T-cell (primary cell): ENCODE data around the gene PCDH1. TPM values are rescaled to one million over a fixed set of nuclear protein-coding genes. Genes with fewer than 3 reads are reported as not detected.

Source experiments
- ATAC-seq, 4 experiments: fragments of 200-7000 bp in 3 of 4; fragments of 150-1000 bp in 1 of 4; cut with Tn5 transposase; replicated peaks in 1 of 4; 1 replicate in 3 of 4; 2 replicates in 1 of 4; pipeline ENCODE4 v1.10.0; 2021; ENCODE audit warnings: moderate library complexity in 3 of 4, mild to moderate bottlenecking in 2 of 4, moderate number of reproducible peaks in 1 of 4
- CTCF ChIA-PET, 2 donors: fragments of 300-600 bp; sonication (Branson Sonifier 250); formaldehyde crosslinking; loops; one replicate each; lab custom pipeline; 2022; ENCODE audit warnings: antibody characterized with exemption in 2 of 2; lab: Charles Lee
- POLR2A ChIA-PET, 2 donors: fragments of 300-600 bp; sonication (Branson Sonifier 250); formaldehyde crosslinking; loops; one replicate each; lab custom pipeline; 2022; ENCODE audit warnings: antibody characterized with exemption in 2 of 2; lab: Charles Lee
- DNase-seq, 35 experiments: peaks; one replicate each; pipeline versions ENCODE4 v3.0.0 to v3.0.0-alpha.2; 2013 to 2023
- H3K27ac ChIP-seq: one replicate; pipeline ENCODE4 v1.5.1; 2013; ENCODE audit warnings: low read length
- H3K27me3 ChIP-seq, 2 experiments: replicated peaks in 1 of 2; 1 replicate in 1 of 2; 2 replicates in 1 of 2; pipeline versions ENCODE4 v1.6.1 to v1.7.0; 2013; ENCODE audit warnings: low read length in 1 of 2, mixed read lengths in 1 of 2; ENCODE audit not compliant: control insufficient read depth in 2 of 2, insufficient read depth in 2 of 2; ENCODE audit errors: extremely low read depth in 1 of 2
- H3K36me3 ChIP-seq, 2 donors: 1 replicate in 1 of 2; 2 replicates in 1 of 2; pipeline versions ENCODE4 v1.6.1 to v1.7.0; 2013; ENCODE audit warnings: low read length in 1 of 2; ENCODE audit not compliant: control insufficient read depth in 2 of 2, insufficient read depth in 1 of 2; ENCODE audit errors: extremely low read depth in 1 of 2
- H3K4me1 ChIP-seq, 2 experiments: 1 replicate in 1 of 2; 2 replicates in 1 of 2; pipeline versions ENCODE4 v1.6.1 to v1.7.0; 2013; ENCODE audit warnings: low read length in 2 of 2, mixed read lengths in 1 of 2; ENCODE audit not compliant: insufficient read depth in 2 of 2, control insufficient read depth in 1 of 2; ENCODE audit errors: extremely low read depth in 1 of 2
- H3K4me3 ChIP-seq, 2 donors: 1 replicate in 1 of 2; 2 replicates in 1 of 2; pipeline versions ENCODE4 v1.5.1 to v1.7.0; 2013; ENCODE audit warnings: mild to moderate bottlenecking in 2 of 2, low read length in 1 of 2, moderate library complexity in 1 of 2; ENCODE audit not compliant: control insufficient read depth in 1 of 2; ENCODE audit errors: extremely low read depth in 1 of 2
- H3K9me3 ChIP-seq: 2 replicates; pipeline ENCODE4 v1.7.0; 2013
- H3K27ac Mint-ChIP-seq, 2 donors: one replicate each; pipeline ENCODE4 v1.8.0; 2020 to 2021; ENCODE audit warnings: mild to moderate bottlenecking in 2 of 2, mixed read lengths in 2 of 2
- H3K27me3 Mint-ChIP-seq, 2 donors: one replicate each; pipeline ENCODE4 v1.8.0; 2021 to 2022; ENCODE audit warnings: mixed read lengths in 2 of 2
- H3K36me3 Mint-ChIP-seq: one replicate; pipeline ENCODE4 v1.8.0; 2021; ENCODE audit warnings: mixed read lengths
- H3K4me1 Mint-ChIP-seq, 3 donors: one replicate each; pipeline ENCODE4 v1.8.0; 2020 to 2022; ENCODE audit warnings: mixed read lengths in 3 of 3, mild to moderate bottlenecking in 1 of 3
- H3K4me3 Mint-ChIP-seq, 3 donors: one replicate each; pipeline ENCODE4 v1.8.0; 2020 to 2022; ENCODE audit warnings: mild to moderate bottlenecking in 3 of 3, mixed read lengths in 3 of 3, moderate library complexity in 3 of 3
- H3K9me3 Mint-ChIP-seq, 3 donors: one replicate each; pipeline ENCODE4 v1.8.0; 2020 to 2022; ENCODE audit warnings: mixed read lengths in 3 of 3
- WGBS: methylation state at CpG from one replicate; pipeline ENCODE4 v1.1.5; 2013; ENCODE audit warnings: missing lambda C conversion rate; ENCODE audit not compliant: insufficient coverage; 5-methylcytosine and 5-hydroxymethylcytosine counted together
- total RNA-seq, 35 experiments: library from RNA in 6 of 35; stranded (reverse) in 6 of 35; fragments of 120-200 nt in 1 of 35; gene quantifications; one replicate each; pipeline versions ENCODE4 v1.2.1 to v1.2.4 and lab custom pipeline; 2013 to 2026

Gene PCDH1
- total RNA-seq, 5 donors from 2014 or later (not counting 1 experiment from before 2014, with no cell fraction given), result 0.23 to 3.0 (median 0.82) TPM

DNA sequence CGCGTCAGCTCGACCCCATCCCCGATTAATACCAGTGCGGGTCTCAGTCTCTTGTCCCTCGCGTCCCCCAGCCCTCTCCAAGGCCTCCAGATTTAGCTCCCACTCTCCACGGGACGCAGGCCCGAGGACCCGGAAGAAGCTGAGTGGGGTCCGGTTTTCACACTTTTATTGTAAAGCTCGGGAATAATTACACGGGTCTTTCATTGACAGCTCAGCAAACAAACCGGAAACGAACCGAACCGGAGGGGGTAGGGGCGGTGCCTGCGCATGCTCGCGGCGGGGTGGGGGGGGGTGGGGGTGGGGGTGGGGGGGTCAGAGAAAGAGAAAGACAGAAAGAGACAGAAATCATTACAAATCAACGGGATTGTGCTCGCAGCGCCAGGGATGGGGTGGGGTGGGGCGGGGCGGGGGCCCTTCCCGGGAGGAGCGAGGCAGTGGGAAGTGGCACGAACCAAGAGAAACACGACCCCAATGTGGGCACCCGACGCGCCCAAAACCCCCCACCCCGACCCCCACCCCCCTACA lies 27.9 kb downstream of the PCDH1 start:
- no peaks in the 10 kb centered on the region for H3K36me3 ChIP-seq
- H3K4me3 Mint-ChIP-seq, result peak overlapping the region; percentile 82 to 88 (median 83)
- CTCF ChIA-PET, result interaction anchor here (0.6 to 1.2 kb wide), 5 partner anchors 9 to 1036 kb away, joined by 3 to 11 read pairs (median 6); partner anchors contain the start of gene PCDH1 (in 1 of the 2)
- POLR2A ChIA-PET, result interaction anchor here (0.6 to 1.0 kb wide), 2 partner anchors 78 to 111 kb away, joined by 3 to 5 read pairs; no protein-coding TSS in a partner anchor
- H3K27ac Mint-ChIP-seq, result peak overlapping the region; percentile 82 to 86
- H3K9me3 Mint-ChIP-seq, result no peaks in the 10 kb centered on the region
- H3K27ac ChIP-seq, result peak overlapping the region; percentile 83
- peaks cover 0 to 2% of the 10 kb centered on the region in 2 donors for H3K27me3 Mint-ChIP-seq
- ATAC-seq, result peak in 3 of 4 experiments; percentile 32 to 34 (median 33)
- H3K27me3 ChIP-seq, result peaks cover 0 to 16% of the 10 kb centered on the region in 2 experiments
- H3K36me3 Mint-ChIP-seq, result no peaks in the 10 kb centered on the region
- no CpG with 5 or more reads among the region's 36 CpGs for WGBS
- H3K4me1 Mint-ChIP-seq, result peaks cover 10 to 19% (median 14%) of the 10 kb centered on the region in 3 donors
- H3K4me1 ChIP-seq, result peaks cover 2 to 22% of the 10 kb centered on the region in 2 experiments
- no peaks in the 10 kb centered on the region for H3K9me3 ChIP-seq
- peak in 28 of 35 experiments; percentile 8 to 63 (median 30) for DNase-seq
- peak overlapping the region; percentile 87 to 94 for H3K4me3 ChIP-seq

DNA sequence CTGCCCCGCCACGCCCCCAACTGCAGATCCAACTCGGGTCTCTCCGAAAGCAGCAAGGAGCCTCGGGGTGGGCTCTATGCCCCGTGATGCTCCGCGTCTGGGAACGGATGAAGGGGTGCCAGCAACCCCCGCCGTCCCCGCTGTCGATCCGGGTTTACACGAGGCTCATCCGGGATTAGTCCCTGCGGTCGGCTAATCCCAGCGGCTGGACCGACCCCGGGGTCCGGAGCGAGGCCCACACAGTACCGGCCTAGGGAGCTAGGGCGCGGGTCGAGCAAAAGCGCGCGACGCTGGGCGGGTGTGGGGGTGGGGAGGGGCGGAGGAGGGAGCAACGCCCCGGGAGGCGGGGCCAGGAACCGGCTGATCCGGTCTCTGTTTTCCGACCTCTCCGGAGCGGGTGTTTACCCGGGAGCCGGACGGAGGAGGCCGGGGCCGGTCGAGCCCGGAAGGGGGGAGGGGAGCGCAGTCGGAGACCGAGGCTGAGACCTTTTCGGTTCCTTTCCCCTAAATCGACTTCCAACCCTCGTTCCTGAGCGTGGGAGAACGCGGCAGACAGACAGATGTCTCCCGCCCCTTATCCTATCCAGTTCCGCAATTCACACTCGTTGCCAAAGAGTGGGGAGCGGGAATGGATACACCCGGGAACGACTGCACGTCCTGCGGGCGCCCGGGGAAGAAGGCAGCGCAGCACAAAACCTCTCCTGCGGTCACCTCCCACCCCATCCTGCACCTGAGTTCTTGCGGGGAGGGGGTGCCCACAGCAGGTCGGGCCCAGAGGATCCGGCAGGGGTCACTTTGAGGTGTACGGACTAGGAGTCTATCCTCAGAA lies 28.6 kb downstream of the PCDH1 start:
- H3K9me3 ChIP-seq, result no peaks in the 10 kb centered on the region
- CTCF ChIA-PET, result interaction anchor here (0.6 to 1.2 kb wide), 6 partner anchors 29 to 1037 kb away, joined by 3 to 11 read pairs (median 7); partner anchors contain the start of genes DELE1 (in 1 of the 2) and PCDH1 (in 1 of the 2)
- peak overlapping the region; percentile 87 to 94 for H3K4me3 ChIP-seq
- ATAC-seq, result peak; percentile 82 to 84 (median 83)
- H3K27me3 ChIP-seq, result peaks cover 0 to 21% of the 10 kb centered on the region in 2 experiments
- H3K27me3 Mint-ChIP-seq, result peaks cover 0 to 2% of the 10 kb centered on the region in 2 donors
- peak overlapping the region; percentile 83 for H3K27ac ChIP-seq
- no peaks in the 10 kb centered on the region for H3K36me3 Mint-ChIP-seq
- peak overlapping the region; percentile 82 to 86 for H3K27ac Mint-ChIP-seq
- peak overlapping the region; percentile 82 to 88 (median 83) for H3K4me3 Mint-ChIP-seq
- H3K4me1 Mint-ChIP-seq, result peaks cover 10 to 21% (median 15%) of the 10 kb centered on the region in 3 donors
- 0% methylated on average over 49 of the region's 73 CpGs for WGBS
- no peaks in the 10 kb centered on the region for H3K36me3 ChIP-seq
- peaks cover 2 to 22% of the 10 kb centered on the region in 2 experiments for H3K4me1 ChIP-seq
- POLR2A ChIA-PET, result interaction anchor here (0.6 to 1.0 kb wide), 2 partner anchors 78 to 111 kb away, joined by 3 to 5 read pairs; no protein-coding TSS in a partner anchor
- DNase-seq, result peak in 34 of 35 experiments; percentile 24 to 80 (median 54)
- no peaks in the 10 kb centered on the region for H3K9me3 Mint-ChIP-seq

DNA sequence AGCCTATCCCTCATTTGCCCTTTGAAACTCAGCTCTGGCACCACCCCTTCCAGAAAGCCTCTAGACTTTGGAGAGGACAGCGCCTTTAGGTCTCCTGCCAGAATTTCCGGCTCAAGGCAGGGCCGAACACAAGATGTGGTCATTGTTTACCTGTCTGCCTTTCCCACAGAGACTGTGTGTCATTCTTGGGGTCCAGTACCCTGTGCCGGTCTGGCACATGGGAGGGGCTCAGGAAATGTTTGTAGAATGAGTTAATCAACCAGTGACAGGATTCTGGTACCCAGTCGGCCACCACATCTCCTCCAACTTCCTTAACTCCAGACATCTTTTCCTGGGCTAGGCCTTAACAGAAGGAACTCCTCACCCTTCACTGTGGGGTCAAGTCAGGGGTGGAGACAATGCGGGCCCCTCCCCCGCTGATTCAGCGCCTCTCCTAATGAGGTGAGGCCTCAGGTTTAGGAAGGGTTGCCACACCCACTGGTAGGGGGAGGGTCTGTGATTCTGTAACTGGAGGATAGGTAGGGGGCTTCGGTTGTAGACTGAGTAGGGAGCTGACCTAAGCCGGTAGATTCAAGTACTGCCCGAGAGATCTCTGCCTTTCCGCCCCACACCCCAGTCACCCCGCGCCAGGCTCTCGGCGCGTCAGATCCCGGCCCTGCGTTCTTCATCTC lies 29.3 kb downstream of the PCDH1 start:
- ATAC-seq, result peak in 3 of 4 experiments; percentile 22 to 42 (median 41)
- peak overlapping the region; percentile 87 to 94 for H3K4me3 ChIP-seq

GRCh38 chr5:141846031-141846430 lies 32.2 kb downstream of the PCDH1 start:
- CTCF ChIA-PET, result interaction anchor here in 1 of 2 donors (1.3 kb wide), 1 partner anchor 33 kb away, joined by 3 read pairs; no protein-coding TSS in a partner anchor
- H3K36me3 Mint-ChIP-seq, result no peaks in the 10 kb centered on the region
- no peak overlapping the region for H3K27ac ChIP-seq
- peaks cover 10 to 21% (median 15%) of the 10 kb centered on the region in 3 donors for H3K4me1 Mint-ChIP-seq
- H3K36me3 ChIP-seq, result no peaks in the 10 kb centered on the region
- H3K27ac Mint-ChIP-seq, result no peak overlapping the region
- WGBS, result 92% methylated on average over 4 of the region's 10 CpGs
- H3K4me1 ChIP-seq, result peaks cover 4 to 22% of the 10 kb centered on the region in 2 experiments
- ATAC-seq (no peak), DNase-seq (no peak)
- H3K4me3 Mint-ChIP-seq, result no peak overlapping the region
- peaks cover 0 to 46% of the 10 kb centered on the region in 2 experiments for H3K27me3 ChIP-seq
- peaks cover 3 to 20% of the 10 kb centered on the region in 2 donors for H3K27me3 Mint-ChIP-seq
- H3K9me3 Mint-ChIP-seq, result no peaks in the 10 kb centered on the region
- no peaks in the 10 kb centered on the region for H3K9me3 ChIP-seq
- H3K4me3 ChIP-seq, result no peak overlapping the region
- POLR2A ChIA-PET, result interaction anchor here in 1 of 2 donors (0.7 kb wide), 1 partner anchor 626 kb away, joined by 4 read pairs; no protein-coding TSS in a partner anchor

More for the DNA sequence above, 29.3 kb downstream of the PCDH1 start:
- Mint-ChIP-seq H3K27ac (peak overlapping the region; percentile 71 to 86), H3K36me3 (no peaks in the 10 kb centered on the region), H3K9me3 (no peaks in the 10 kb centered on the region), H3K4me3 (peak overlapping the region; percentile 82 to 88 (median 83)), H3K4me1 (peaks cover 10 to 21% (median 15%) of the 10 kb centered on the region in 3 donors), H3K27me3 (peaks cover 0 to 4% of the 10 kb centered on the region in 2 donors)
- peak in 7 of 35 experiments; percentile 6 to 31 (median 16) for DNase-seq
- Histone ChIP-seq H3K4me1 (peaks cover 2 to 22% of the 10 kb centered on the region in 2 experiments), H3K36me3 (no peaks in the 10 kb centered on the region), H3K27me3 (peaks cover 0 to 24% of the 10 kb centered on the region in 2 experiments), H3K27ac (peak overlapping the region; percentile 83), H3K9me3 (no peaks in the 10 kb centered on the region)
- ChIA-PET POLR2A (no interaction called here), CTCF (interaction anchor here (0.6 kb wide), 2 partner anchors 30 to 75 kb away, joined by 6 to 8 read pairs; partner anchors contain the start of gene DELE1 (in 1 of the 2))
- 34% methylated on average over 8 of the region's 19 CpGs for WGBS

GRCh38 chr5:141845371-141845851 lies 32.8 kb downstream of the PCDH1 start:
- Histone ChIP-seq H3K9me3 (no peaks in the 10 kb centered on the region), H3K4me3 (no peak overlapping the region), H3K27ac (no peak overlapping the region), H3K27me3 (peaks cover 0 to 48% of the 10 kb centered on the region in 2 experiments), H3K36me3 (no peaks in the 10 kb centered on the region), H3K4me1 (peaks cover 4 to 17% of the 10 kb centered on the region in 2 experiments)
- DNase-seq, result peak in 3 of 35 experiments; percentile 8 to 30 (median 19)
- Mint-ChIP-seq H3K4me3 (no peak overlapping the region), H3K4me1 (peaks cover 10 to 21% (median 15%) of the 10 kb centered on the region in 3 donors), H3K27ac (no peak overlapping the region), H3K9me3 (no peaks in the 10 kb centered on the region), H3K36me3 (no peaks in the 10 kb centered on the region), H3K27me3 (peaks cover 8 to 20% of the 10 kb centered on the region in 2 donors)
- no peak for ATAC-seq
- CTCF ChIA-PET, result interaction anchor here (0.6 to 1.3 kb wide), 2 partner anchors 34 to 151 kb away, joined by 3 read pairs; no protein-coding TSS in a partner anchor
- WGBS, result 43% methylated on average over 2 of the region's 7 CpGs
- POLR2A ChIA-PET, result interaction anchor here in 1 of 2 donors (0.6 to 0.7 kb wide), 2 partner anchors 115 to 627 kb away, joined by 3 to 4 read pairs; no protein-coding TSS in a partner anchor
